Pons (tissue), 1 donor: ENCODE results near the gene CLDN1.

ENCODE experiments used
- DNase-seq: peaks from one replicate; pipeline ENCODE4 v3.0.0-alpha.2; 2016; ENCODE audit warnings: low spot score

The CLDN1 gene

GRCh38 chr3:190330936-190331734, 8.9 kb upstream of the CLDN1 start:
- DNase-seq = no peak

- peak; percentile 34 for DNase-seq
Observed at GRCh38 chr3:190326930-190327329, 4.7 kb upstream of the CLDN1 start.

- DNase-seq = no peak
Observed at GRCh38 chr3:190326361-190326760, 4.1 kb upstream of the CLDN1 start.

- DNase-seq = no peak
Observed at GRCh38 chr3:190325923-190326322, 3.7 kb upstream of the CLDN1 start.

GRCh38 chr3:190323246-190323626, 990 bp upstream of the CLDN1 start:
- peak; percentile 62 for DNase-seq

GRCh38 chr3:190322604-190323245, 479 bp upstream of the CLDN1 start:
- peak; percentile 26 for DNase-seq

GRCh38 chr3:190320594-190321362, 1.5 kb downstream of the CLDN1 start:
- no peak for DNase-seq

- no peak for DNase-seq
Observed at GRCh38 chr3:190319660-190320059, 2.6 kb downstream of the CLDN1 start.

- DNase-seq = no peak
Observed at GRCh38 chr3:190318666-190319065, 3.6 kb downstream of the CLDN1 start.

GRCh38 chr3:190314741-190315140, 7.5 kb downstream of the CLDN1 start:
- DNase-seq = no peak

- no peak for DNase-seq
Observed at GRCh38 chr3:190309414-190309813, 12.8 kb downstream of the CLDN1 start.

GRCh38 chr3:190308154-190308553, 14.1 kb downstream of the CLDN1 start:
- DNase-seq = no peak

GRCh38 chr3:190307164-190307545, 15.1 kb downstream of the CLDN1 start:
- no peak for DNase-seq

- DNase-seq = no peak
Observed at GRCh38 chr3:190306513-190307163, 15.6 kb downstream of the CLDN1 start.

- DNase-seq = no peak
Observed at GRCh38 chr3:190306026-190306425, 16.2 kb downstream of the CLDN1 start.

- no peak for DNase-seq
Observed at GRCh38 chr3:190305406-190305805, 16.8 kb downstream of the CLDN1 start.

- DNase-seq = no peak
Observed at GRCh38 chr3:190303884-190304283, 18.4 kb downstream of the CLDN1 start.

- no peak for DNase-seq
Observed at GRCh38 chr3:190302212-190302867, 19.9 kb downstream of the CLDN1 start.

- no peak for DNase-seq
Observed at GRCh38 chr3:190301591-190301990, 20.7 kb downstream of the CLDN1 start.

GRCh38 chr3:190299969-190300368, 22.3 kb downstream of the CLDN1 start:
- no peak for DNase-seq

- DNase-seq = no peak
Observed at GRCh38 chr3:190294030-190294429, 28.2 kb downstream of the CLDN1 start.

- DNase-seq = no peak
Observed at GRCh38 chr3:190293621-190294020, 28.6 kb downstream of the CLDN1 start.
